NT2/D1 (cell line): ENCODE results near the gene EPN2.

Source experiments
- DNase-seq: peaks from one replicate; pipeline ENCODE4 v3.0.0-alpha.2; 2011; ENCODE audit warnings: low read depth, low spot score
- H3K27me3 ChIP-seq: 2 replicates; pipeline ENCODE4 v1.6.0; 2011; ENCODE audit warnings: mild to moderate bottlenecking; ENCODE audit not compliant: insufficient read length, insufficient read depth
- H3K36me3 ChIP-seq: 2 replicates; pipeline ENCODE4 v1.6.1; 2011; ENCODE audit warnings: mild to moderate bottlenecking, low read length, mixed read lengths; ENCODE audit not compliant: insufficient read depth, insufficient read length
- H3K4me1 ChIP-seq: 2 replicates; pipeline ENCODE4 v1.5.1; 2011; ENCODE audit not compliant: insufficient read depth, insufficient read length
- H3K4me3 ChIP-seq: 2 replicates; pipeline ENCODE4 v1.5.1; 2011; ENCODE audit warnings: low read depth; ENCODE audit not compliant: insufficient read length
- H3K9ac ChIP-seq: 2 replicates; pipeline ENCODE4 v1.6.0; 2011; ENCODE audit warnings: low read depth; ENCODE audit not compliant: insufficient read length
- H3K9me3 ChIP-seq: 2 replicates; pipeline ENCODE4 v1.5.1; 2011; ENCODE audit warnings: mild to moderate bottlenecking, low read length; ENCODE audit not compliant: insufficient read depth
- SUZ12 ChIP-seq: IDR thresholded peaks from 2 replicates; pipeline ENCODE4 v1.6.1; 2011; ENCODE audit not compliant: insufficient read length, insufficient read depth; ENCODE audit errors: extremely low read depth
- YY1 ChIP-seq: IDR thresholded peaks from 2 replicates; pipeline ENCODE4 v1.6.1; 2011; ENCODE audit not compliant: insufficient read length, insufficient read depth
- ZNF274 ChIP-seq: IDR thresholded peaks from 2 replicates; pipeline ENCODE4 v1.6.1; 2011; ENCODE audit warnings: mild to moderate bottlenecking, low read depth, low read length

The EPN2 gene

GRCh38 chr17:19357761-19358160 lies 120.6 kb downstream of the EPN2 start:
- Histone ChIP-seq H3K4me1 (peaks cover 2% of the 10 kb centered on the region), H3K4me3 (no peak overlapping the region), H3K27me3 (no peaks in the 10 kb centered on the region), H3K9ac (no peak overlapping the region), H3K9me3 (no peaks in the 10 kb centered on the region), H3K36me3 (peaks cover 35% of the 10 kb centered on the region)
- TF ChIP-seq ZNF274 (no peak), YY1 (no peak)
- DNase-seq: no peak

- TF ChIP-seq SUZ12 (no peak), YY1 (no peak), ZNF274 (no peak)
- Histone ChIP-seq H3K4me1 (peaks cover 2% of the 10 kb centered on the region), H3K4me3 (no peak overlapping the region), H3K27me3 (no peaks in the 10 kb centered on the region), H3K9ac (no peak overlapping the region), H3K36me3 (peaks cover 35% of the 10 kb centered on the region), H3K9me3 (no peaks in the 10 kb centered on the region)
- no peak for DNase-seq
Measured at GRCh38 chr17:19359151-19359550, 122.0 kb downstream of the EPN2 start.

DNA sequence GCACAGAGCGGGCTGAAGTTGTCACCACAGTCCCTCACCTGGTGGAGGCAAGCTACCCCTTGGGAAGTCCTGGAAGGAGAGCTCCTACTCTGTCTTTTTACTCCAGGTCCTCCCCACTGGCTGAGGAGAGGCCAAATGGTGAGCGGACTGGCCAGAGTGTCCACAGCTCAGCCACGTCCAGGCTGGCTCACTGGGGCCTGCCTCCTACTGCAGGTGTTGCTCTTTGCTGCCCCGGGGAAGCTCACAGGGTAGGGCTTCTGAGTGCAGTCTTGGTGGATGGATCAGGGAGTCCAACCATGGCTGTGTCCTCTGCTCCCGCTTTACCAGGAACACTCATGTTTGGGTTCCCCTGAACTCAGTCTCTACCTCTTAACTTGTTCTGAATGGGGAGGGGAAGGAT lies 122.7 kb downstream of the EPN2 start:
- TF ChIP-seq YY1 (no peak), ZNF274 (no peak), SUZ12 (no peak)
- H3K9me3 ChIP-seq: no peaks in the 10 kb centered on the region
- no peak overlapping the region for H3K9ac ChIP-seq
- no peaks in the 10 kb centered on the region for H3K27me3 ChIP-seq
- DNase-seq: no peak
- peaks cover 35% of the 10 kb centered on the region for H3K36me3 ChIP-seq
- H3K4me1 ChIP-seq: peaks cover 2% of the 10 kb centered on the region
- H3K4me3 ChIP-seq: no peak overlapping the region

DNA sequence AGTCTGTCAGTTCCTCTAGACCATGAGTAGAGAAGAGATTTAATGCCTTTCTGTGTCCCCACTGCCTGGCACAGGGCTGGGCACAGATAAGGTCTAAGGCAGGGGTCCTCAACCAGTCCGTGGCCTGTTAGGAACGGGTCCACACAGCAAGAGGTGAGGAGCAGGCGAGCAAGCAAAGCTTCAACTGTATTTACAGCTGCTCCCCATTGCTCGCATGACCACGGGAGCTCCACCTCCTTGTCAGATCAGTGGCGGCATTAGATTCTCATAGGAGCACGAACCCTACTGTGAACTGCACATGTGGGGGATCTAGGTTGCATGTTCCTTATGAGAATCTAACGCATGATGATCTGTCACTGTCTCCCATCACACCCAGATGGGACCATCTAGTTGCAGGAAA lies 123.6 kb downstream of the EPN2 start:
- Histone ChIP-seq H3K27me3 (no peaks in the 10 kb centered on the region), H3K4me1 (peaks cover 8% of the 10 kb centered on the region), H3K36me3 (peaks cover 35% of the 10 kb centered on the region), H3K9me3 (no peaks in the 10 kb centered on the region), H3K9ac (no peak overlapping the region), H3K4me3 (no peak overlapping the region)
- no peak for TF ChIP-seq ZNF274
- no peak for TF ChIP-seq YY1
- TF ChIP-seq SUZ12: no peak
- no peak for DNase-seq

DNA sequence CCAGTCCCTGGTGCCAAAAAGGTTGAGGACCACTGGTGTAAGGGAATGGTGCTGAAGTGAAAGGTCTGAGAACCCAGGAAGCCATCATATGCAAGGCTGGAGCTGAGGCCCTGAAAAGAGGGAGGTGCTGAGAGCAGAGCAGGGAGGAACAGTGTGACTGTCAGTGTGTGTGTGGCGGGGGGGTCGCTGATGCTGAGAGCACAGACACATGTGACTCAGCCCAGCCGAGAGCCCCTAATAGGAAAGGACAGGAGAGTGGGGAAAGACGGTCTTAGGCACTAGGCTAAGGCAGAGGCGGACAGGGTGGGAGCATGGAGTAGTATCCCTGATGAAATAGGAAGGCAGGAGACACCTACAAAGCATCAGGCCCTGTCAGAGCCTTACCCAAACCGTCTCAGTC lies 124.2 kb downstream of the EPN2 start:
- Histone ChIP-seq H3K4me1 (peaks cover 8% of the 10 kb centered on the region), H3K9ac (peak overlapping the region; percentile 28), H3K4me3 (peak overlapping the region; percentile 67), H3K9me3 (no peaks in the 10 kb centered on the region), H3K27me3 (no peaks in the 10 kb centered on the region), H3K36me3 (peaks cover 35% of the 10 kb centered on the region)
- TF ChIP-seq ZNF274 (no peak), YY1 (no peak), SUZ12 (no peak)
- DNase-seq: no peak

- Histone ChIP-seq H3K9me3 (no peaks in the 10 kb centered on the region), H3K36me3 (peaks cover 30% of the 10 kb centered on the region), H3K27me3 (no peaks in the 10 kb centered on the region), H3K4me3 (peak overlapping the region; percentile 67), H3K9ac (peak overlapping the region; percentile 78), H3K4me1 (peaks cover 8% of the 10 kb centered on the region)
- TF ChIP-seq YY1 (no peak), ZNF274 (no peak), SUZ12 (no peak)
- DNase-seq: no peak
Measured at GRCh38 chr17:19361944-19362276, 124.7 kb downstream of the EPN2 start.

DNA sequence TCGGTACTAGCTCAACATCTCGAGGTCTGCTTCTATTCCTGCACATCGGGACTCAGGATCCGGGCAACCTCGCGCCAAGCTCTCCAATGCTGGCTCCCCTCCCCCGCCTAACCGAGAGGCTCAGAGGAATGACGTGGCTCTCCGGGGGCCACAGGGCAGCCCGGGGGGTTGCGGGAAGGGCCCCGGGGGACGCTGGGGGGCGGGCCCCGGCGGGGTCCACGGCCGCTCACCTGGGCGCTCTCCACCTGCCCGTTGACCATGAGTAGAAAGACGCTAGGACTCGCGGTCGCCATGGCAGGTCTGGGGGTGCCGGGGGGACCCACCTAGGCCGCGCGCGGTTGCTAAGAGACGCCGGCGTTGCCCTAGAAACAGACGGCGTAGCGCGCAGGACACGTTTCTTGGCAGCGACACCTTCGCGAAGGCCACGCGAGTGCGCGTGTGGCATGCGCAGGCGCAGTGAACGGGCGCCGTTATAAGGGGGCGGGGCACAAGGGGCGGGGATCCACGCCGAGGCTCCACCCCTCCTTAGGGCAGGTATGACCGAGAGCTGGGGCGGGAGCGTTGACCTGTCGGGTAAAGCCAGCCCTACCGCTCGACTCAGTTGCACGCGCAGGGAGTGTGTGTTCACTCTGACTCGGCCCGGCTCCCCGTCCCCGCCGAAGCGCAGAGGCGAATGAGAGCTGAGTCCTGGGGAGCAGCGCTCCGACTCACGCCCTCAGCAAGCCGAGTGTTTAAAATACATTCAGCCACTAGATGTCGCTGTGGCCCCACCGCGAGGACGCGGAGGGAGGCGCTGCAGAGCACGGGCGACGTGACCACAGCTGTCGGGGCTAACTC lies 125.3 kb downstream of the EPN2 start, which contains the start of gene B9D1:
TSS of gene B9D1 (minus strand) at position 447 of the 837 bp plus-strand sequence. CDS start at position 293, 154 bp downstream.
- Histone ChIP-seq H3K9me3 (no peaks in the 10 kb centered on the region), H3K9ac (peak within 1 kb of the TSS; percentile 78), H3K27me3 (no peaks in the 10 kb centered on the region), H3K36me3 (peaks cover 24% of the 10 kb centered on the region), H3K4me3 (peak within 1 kb of the TSS; percentile 67), H3K4me1 (peaks cover 8% of the 10 kb centered on the region)
- peak; percentile 61 for DNase-seq
- TF ChIP-seq YY1 (no peak), ZNF274 (no peak), SUZ12 (no peak)
